Stimulated activated CD4-positive, alpha-beta T cell treated with anti-CD3 and anti-CD28 coated beads, Interleukin-2, amount 100 ng/mL, for 24 hours (primary cell): Measurements from ENCODE around the gene TRIM39.

Source experiments
- DNase-seq, 2 donors: peaks; one replicate each; pipeline ENCODE4 v3.0.0-alpha.2; 2020

TRIM39 gene

GRCh38 chr6:30328397-30328796 is 1.7 kb downstream of the TRIM39 start:
- no peak for DNase-seq

GRCh38 chr6:30329331-30329730 is 2.6 kb downstream of the TRIM39 start:
- DNase-seq, result no peak

GRCh38 chr6:30331981-30332380 is 5.3 kb downstream of the TRIM39 start:
- no peak for DNase-seq

- no peak for DNase-seq
Measured at GRCh38 chr6:30334075-30334783, 7.5 kb downstream of the TRIM39 start.

GRCh38 chr6:30340589-30341054 is 13.9 kb downstream of the TRIM39 start:
- no peak for DNase-seq

- no peak for DNase-seq
Measured at GRCh38 chr6:30341218-30341617, 14.5 kb downstream of the TRIM39 start.

GRCh38 chr6:30341728-30342127 is 15.0 kb downstream of the TRIM39 start:
- no peak for DNase-seq

GRCh38 chr6:30344191-30344867 is 17.6 kb downstream of the TRIM39 start:
- DNase-seq, result no peak

- peak; percentile 90 for DNase-seq
Measured at GRCh38 chr6:30344868-30345671, 18.3 kb downstream of the TRIM39 start, which contains the start of gene RPP21. TSS of gene RPP21 (plus strand) at chr6:30345156. CDS start at chr6:30345172, 16 bp downstream.

- no peak for DNase-seq
Measured at GRCh38 chr6:30345852-30346251, 19.1 kb downstream of the TRIM39 start.

GRCh38 chr6:30348957-30349356 is 22.2 kb downstream of the TRIM39 start:
- no peak for DNase-seq

- no peak for DNase-seq
Measured at GRCh38 chr6:30349421-30350177, 22.9 kb downstream of the TRIM39 start.

GRCh38 chr6:30350524-30350923 is 23.8 kb downstream of the TRIM39 start:
- no peak for DNase-seq

- DNase-seq, result no peak
Measured at GRCh38 chr6:30352550-30352949, 25.8 kb downstream of the TRIM39 start.

- no peak for DNase-seq
Measured at GRCh38 chr6:30355281-30355680, 28.6 kb downstream of the TRIM39 start.

- DNase-seq, result no peak
Measured at GRCh38 chr6:30356536-30356935, 29.8 kb downstream of the TRIM39 start.

GRCh38 chr6:30357678-30358540 is 31.2 kb downstream of the TRIM39 start:
- DNase-seq, result peak; percentile 51 to 54

- DNase-seq, result no peak
Measured at GRCh38 chr6:30359276-30359675, 32.5 kb downstream of the TRIM39 start.

- no peak for DNase-seq
Measured at GRCh38 chr6:30360139-30360538, 33.4 kb downstream of the TRIM39 start.

GRCh38 chr6:30361661-30362060 is 34.9 kb downstream of the TRIM39 start:
- DNase-seq, result no peak

GRCh38 chr6:30363459-30363858 is 36.7 kb downstream of the TRIM39 start:
- no peak for DNase-seq

GRCh38 chr6:30364591-30364990 is 37.9 kb downstream of the TRIM39 start:
- no peak for DNase-seq
